AML-193 (cell line): ENCODE measurements around the gene UMOD.
"Not testable (repeated sequence)": the region's sequence is repeated elsewhere in the genome, so short reads cannot be mapped to it uniquely, and the experiment has no call there.

Experiments used
- DNase-seq, 2 experiments: peaks; one replicate each; lab custom pipeline; 2025; lab: John Stamatoyannopoulos, UW

UMOD gene

GRCh38 chr16:20363191-20363590 is 10.7 kb upstream of the UMOD start:
- DNase-seq, result no peak

- DNase-seq, result no peak
Observed at GRCh38 chr16:20359997-20360396, 7.5 kb upstream of the UMOD start.

DNA sequence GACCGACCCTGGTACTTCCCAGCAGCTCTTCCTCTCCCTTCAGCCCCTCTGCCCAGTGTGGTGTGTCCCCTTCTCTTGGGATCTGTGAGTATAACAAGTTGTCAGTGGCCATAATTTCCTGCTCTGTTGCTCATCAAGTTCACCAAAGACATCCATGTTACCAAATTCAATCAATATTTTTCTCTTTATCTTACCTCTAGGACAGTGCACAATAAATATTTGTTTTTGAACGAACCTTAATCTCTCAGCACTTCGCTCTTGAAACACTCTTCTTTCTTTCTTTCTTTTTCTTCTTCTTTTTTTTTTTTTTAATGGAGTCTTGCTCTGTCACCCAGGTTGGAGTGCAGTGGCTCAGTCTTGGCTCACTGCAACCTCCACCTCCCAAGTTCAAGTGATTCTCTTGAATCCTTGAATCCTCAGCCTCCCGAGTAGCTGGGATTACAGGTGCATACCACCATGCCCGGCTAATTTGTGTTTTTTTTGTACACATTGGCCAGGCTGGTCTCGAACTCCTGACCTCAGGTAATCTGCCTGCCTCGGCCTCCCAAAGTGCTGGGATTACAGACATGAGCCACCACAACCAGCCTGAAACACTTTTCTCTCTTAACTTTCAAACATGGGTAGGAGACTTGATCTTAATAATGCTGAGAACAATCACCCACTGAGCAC is 2.7 kb upstream of the UMOD start:
- no peak for DNase-seq

- no peak for DNase-seq
Observed at GRCh38 chr16:20353379-20353778, 864 bp upstream of the UMOD start.

DNA sequence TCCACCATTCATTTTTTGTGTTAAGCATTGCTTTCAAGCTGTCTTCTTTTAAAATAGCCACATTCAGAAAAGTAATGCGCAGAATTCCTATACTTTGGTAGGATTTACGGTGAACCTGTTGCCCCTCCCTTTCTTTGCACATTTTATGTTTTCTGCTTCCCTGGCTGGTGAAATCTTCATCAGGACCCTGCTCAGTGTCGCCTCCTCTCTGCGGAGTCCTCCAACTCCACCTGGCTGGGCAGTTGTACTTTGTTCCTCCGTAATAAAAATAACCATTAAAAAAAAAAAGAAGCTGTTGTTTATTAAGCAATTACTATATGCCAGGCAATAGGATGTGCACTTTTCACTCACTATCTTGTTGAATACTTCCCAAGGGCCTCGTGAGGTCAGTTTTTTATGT is 2.9 kb downstream of the UMOD start:
- no peak for DNase-seq

DNA sequence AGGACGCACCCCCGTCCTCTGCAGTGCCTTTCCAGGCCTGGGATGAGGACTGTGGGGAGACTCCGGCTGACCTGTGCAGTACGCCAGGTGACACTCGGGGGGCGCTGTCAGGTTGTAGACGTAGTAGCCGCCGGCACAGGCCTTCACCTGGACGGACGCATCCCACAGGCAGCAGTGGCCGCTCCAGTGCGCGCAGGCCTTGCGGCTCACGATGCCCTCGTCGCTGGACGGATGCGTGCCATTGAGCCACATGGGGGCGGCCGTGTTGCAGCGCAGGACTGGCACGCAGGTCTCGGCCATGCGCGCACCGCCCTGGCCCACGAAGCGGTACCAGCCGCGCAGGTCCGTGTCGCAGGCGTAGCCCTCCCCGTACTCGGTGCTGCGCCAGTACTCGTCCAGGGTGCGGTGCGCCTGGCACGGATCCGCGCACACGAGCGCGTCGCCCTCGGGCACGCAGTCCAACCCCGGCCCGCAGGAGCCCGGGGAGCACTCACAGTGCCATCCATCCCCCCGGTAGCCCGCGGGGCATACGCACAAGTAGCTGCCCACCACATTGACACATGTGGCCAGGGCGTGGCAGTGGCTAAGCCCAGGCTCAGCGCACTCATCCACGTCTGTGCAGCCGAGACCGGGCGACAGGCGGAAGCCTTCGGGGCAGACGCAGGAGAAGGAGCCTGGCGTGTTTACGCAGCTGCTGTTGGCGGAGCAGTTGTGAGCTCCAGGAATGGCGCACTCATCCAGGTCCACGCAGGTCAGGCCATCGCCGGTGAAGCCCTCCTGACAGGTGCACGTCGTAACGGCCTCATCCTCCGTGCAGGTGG is 3.9 kb downstream of the UMOD start:
- no peak for DNase-seq

DNA sequence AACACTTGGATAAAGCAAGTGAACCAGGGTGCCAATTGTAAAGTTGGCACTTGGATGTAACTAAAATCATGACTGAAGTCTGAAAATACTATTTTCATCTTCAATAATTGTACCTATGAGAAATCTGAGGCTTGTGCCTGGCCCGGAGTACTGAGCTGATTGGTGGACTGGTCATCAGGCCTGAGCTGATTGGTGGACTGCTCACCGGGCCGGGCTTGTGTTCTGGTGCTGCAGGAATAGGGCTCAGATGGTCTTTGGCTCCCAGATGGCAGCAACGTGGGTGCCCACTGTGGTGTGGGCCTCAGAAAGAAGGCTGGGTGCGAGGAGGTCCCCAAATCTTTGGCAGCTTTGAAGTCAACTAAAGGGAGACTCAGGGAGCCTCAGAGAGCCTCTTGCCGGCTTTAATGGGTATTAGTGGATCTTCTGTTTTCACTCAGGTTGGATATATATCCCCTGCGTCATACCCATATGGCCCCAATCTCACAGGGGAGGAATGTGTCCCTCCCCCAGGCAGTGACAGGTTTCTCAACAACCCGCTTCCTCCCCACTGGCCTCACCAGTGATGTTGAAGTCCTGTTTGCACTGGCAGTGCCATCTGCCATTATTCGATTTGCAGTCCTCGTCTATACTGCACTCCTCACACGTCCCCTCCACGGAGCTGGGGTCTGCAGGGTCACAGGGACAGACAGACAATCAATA is 4.7 kb downstream of the UMOD start:
- no peak for DNase-seq

GRCh38 chr16:20344611-20345010 is 7.9 kb downstream of the UMOD start:
- DNase-seq, result no peak

GRCh38 chr16:20339744-20340143 is 12.8 kb downstream of the UMOD start:
- no peak for DNase-seq

GRCh38 chr16:20336955-20337354 is 15.6 kb downstream of the UMOD start:
- no peak for DNase-seq

- DNase-seq, result no peak
Observed at GRCh38 chr16:20334396-20334795, 18.1 kb downstream of the UMOD start.

- DNase-seq, result no peak
Observed at GRCh38 chr16:20333120-20333519, 19.4 kb downstream of the UMOD start.

GRCh38 chr16:20332411-20332810 is 20.1 kb downstream of the UMOD start:
- no peak for DNase-seq

DNA sequence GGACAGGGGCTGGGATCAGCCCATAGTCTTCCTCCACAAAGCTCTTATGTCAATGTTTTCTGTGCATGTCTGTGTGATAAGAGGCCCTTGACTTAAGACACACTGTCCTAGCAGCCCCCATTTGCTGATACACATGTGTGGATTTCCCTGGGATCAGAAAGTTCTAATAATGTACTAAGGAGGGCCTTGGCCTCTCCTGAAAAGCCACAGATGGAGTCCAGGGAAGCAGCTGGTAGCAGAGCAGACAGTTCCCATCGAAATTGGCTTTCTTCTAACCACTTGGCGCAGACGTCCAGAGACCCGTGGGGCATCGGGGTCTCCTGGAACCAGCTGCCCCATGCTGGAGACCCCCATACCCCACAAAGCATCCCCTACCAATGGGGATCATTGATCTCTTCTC is 20.9 kb downstream of the UMOD start:
- no peak for DNase-seq

GRCh38 chr16:20329392-20330138 is 22.9 kb downstream of the UMOD start:
- DNase-seq, result no peak

GRCh38 chr16:20327444-20328041 is 25.0 kb downstream of the UMOD start, which contains the start of gene GP2:
GP2 (minus strand) TSS chr16:20327513; CDS start chr16:20326431, 1,082 bp downstream.
- no peak for DNase-seq

DNA sequence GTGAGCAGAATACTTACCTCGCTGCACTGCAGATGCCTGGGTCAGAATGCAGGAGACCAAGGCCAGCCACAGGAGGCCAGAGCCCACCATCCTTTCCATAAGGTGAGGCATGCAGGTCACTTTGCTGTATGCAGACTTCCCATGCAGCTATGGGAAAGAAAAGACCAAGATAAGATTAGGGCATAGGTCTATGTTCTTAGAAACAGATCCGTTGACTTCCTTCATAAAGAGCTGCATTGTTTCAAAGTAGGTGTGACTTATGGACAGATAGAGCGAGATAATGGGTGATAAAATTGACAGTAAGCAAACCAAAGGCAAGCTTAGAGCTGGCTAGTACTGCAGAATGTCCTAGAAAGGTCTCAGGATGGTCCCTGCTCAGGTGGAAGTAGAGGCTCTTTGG is 26.2 kb downstream of the UMOD start:
- DNase-seq, result no peak

GRCh38 chr16:20325005-20325404 is 27.5 kb downstream of the UMOD start:
- DNase-seq, result no peak

- no peak for DNase-seq
Observed at GRCh38 chr16:20323591-20324117, 28.9 kb downstream of the UMOD start.

GRCh38 chr16:20322696-20323095 is 29.8 kb downstream of the UMOD start:
- DNase-seq, result no peak

DNA sequence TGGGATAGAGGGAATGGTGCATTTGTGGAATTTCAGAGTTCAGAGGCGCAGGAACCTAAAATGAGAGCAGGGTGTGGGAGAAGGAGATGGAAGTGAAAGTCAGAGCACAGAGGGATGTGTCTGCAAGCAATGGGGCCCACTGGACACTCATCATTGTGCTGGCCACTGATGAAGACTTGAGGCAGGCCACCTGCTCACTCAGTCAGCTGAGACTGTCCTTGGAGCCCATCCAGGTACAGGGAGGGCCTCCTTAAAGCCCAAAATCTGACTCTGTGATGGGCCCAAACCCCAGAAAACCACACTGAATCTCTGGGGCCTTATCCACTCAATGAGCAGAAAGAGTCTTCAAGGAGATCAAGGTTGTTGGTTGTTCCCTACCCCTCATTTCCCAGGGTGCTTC is 30.8 kb downstream of the UMOD start:
- no peak for DNase-seq

GRCh38 chr16:20321051-20321450 is 31.5 kb downstream of the UMOD start:
- not testable (repeated sequence) for DNase-seq
